Left cardiac atrium (tissue), 4 donors: ENCODE results near the gene TNFSF8. TPM values are rescaled to one million over a fixed set of nuclear protein-coding genes. Genes with fewer than 3 reads are reported as not detected.

Experiments
- ATAC-seq, 2 donors: fragments of 200-7000 bp; cut with Tn5 transposase; one replicate each; pipeline ENCODE4 v1.9.1; 2020; ENCODE audit warnings: mild to moderate bottlenecking in 2 of 2, moderate library complexity in 2 of 2
- DNase-seq: peaks from one replicate; pipeline ENCODE4 v3.0.0-alpha.2; 2020
- intact Hi-C, 2 donors: fragments of 100-400 bp; cut with DNase I; formaldehyde crosslinking; loops; one replicate each; pipeline versions ENCODE4 v1.14.1 to v1.15.1; 2022 to 2023
- long read RNA-seq: library from polyadenylated mRNA; unstranded; transcript quantifications from one replicate; pipeline ENCODE4 v2.0.0, GENCODE V29; 2021
- total RNA-seq, 2 donors: library from RNA; stranded (reverse); fragmentation: NEBNext Ultra II Directional; extraction: Animal tissue kit (Norgen Biotek cat#: 25700); gene quantifications; one replicate each; pipeline ENCODE4 v1.2.1, GENCODE V29; 2021
- donor health status: DM: no; HTN: yes; CAD: no.
- donor health status: DM: no; HTN: yes; CAD: no; lungs with severe emphysema.
- donor health status: DM: yes; HTN: yes; CAD: no.
- donor health status: Dilated cardiomyopathy.

Gene TNFSF8, protein sequence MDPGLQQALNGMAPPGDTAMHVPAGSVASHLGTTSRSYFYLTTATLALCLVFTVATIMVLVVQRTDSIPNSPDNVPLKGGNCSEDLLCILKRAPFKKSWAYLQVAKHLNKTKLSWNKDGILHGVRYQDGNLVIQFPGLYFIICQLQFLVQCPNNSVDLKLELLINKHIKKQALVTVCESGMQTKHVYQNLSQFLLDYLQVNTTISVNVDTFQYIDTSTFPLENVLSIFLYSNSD
- total RNA-seq: 1 to 10 TPM in 1 of 2 donors, under 1 TPM in 1; 0.91 to 1.2 TPM
- long read RNA-seq: 0 reads

GRCh38 chr9:114930056-114930812 lies at the start of gene TNFSF8:
Gene TNFSF8, minus strand, starts transcription at chr9:114930591. Its CDS starts 288 bp downstream, at chr9:114930303.
- DNase-seq (no peak), ATAC-seq (peak; percentile 53 to 54)
- intact Hi-C loops: no loop called here

DNA sequence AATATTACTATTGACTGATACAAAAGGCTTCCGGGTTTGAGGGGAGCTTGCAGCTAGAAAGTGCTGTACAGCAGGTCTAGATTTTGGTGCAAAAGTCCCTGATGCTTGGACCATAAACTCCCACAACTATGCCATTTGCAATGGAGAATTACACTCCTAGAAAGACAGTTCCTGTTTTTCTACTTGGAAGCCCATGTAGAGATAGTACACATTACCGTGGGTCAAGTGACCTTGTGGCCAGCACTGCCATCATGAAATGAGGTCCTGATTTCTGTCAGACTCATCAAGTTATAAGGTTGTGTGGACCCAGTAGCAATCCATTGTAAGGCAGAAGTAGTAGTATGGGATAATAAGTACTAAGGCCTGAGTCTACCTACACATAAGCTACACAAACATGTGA lies 42.8 kb upstream of the TNFSF8 start:
- ATAC-seq (no peak), DNase-seq (no peak)
- intact Hi-C loops: no loop called here

- DNase-seq: no peak
- no peak for ATAC-seq
- intact Hi-C loops: no loop called here
These were observed 42.2 kb upstream of the TNFSF8 start for GRCh38 chr9:114972510-114973136.

- intact Hi-C loops: no loop called here
- ATAC-seq: no peak
- DNase-seq: no peak
These were observed 38.9 kb upstream of the TNFSF8 start for GRCh38 chr9:114969269-114969668.

DNA sequence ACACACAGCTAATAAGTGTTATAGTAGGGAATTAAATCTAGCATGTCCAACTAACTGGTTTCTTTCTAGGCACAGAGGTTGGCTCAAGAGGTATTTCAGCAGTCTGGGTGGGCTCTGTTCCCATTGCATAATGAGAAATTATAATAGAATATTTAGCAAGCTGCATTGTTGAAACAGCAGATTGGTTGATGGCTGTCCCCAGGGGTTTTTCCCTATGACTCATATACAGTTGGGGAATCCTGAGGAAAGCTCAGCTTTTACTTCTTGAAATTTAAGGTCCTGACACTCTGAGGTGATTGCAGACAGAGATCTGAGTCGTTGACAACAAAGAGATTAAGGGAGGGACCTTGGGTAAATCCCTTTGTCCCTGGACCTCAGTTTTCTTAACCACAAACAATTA lies 38.3 kb upstream of the TNFSF8 start:
- ATAC-seq (peak in 1 of 2 donors; percentile 53), DNase-seq (no peak)
- intact Hi-C loops: no loop called here

- no peak for ATAC-seq
- no peak for DNase-seq
- intact Hi-C loops: no loop called here
These were observed 35.2 kb upstream of the TNFSF8 start for GRCh38 chr9:114965564-114965963.

GRCh38 chr9:114962809-114963208 lies 32.4 kb upstream of the TNFSF8 start:
- no peak for ATAC-seq
- no peak for DNase-seq
- intact Hi-C loops: no loop called here

GRCh38 chr9:114960276-114960675 lies 29.9 kb upstream of the TNFSF8 start:
- intact Hi-C loops: no loop called here
- no peak for DNase-seq
- no peak for ATAC-seq

GRCh38 chr9:114958844-114959235 lies 28.4 kb upstream of the TNFSF8 start:
- DNase-seq (no peak), ATAC-seq (no peak)
- intact Hi-C loops: no loop called here

DNA sequence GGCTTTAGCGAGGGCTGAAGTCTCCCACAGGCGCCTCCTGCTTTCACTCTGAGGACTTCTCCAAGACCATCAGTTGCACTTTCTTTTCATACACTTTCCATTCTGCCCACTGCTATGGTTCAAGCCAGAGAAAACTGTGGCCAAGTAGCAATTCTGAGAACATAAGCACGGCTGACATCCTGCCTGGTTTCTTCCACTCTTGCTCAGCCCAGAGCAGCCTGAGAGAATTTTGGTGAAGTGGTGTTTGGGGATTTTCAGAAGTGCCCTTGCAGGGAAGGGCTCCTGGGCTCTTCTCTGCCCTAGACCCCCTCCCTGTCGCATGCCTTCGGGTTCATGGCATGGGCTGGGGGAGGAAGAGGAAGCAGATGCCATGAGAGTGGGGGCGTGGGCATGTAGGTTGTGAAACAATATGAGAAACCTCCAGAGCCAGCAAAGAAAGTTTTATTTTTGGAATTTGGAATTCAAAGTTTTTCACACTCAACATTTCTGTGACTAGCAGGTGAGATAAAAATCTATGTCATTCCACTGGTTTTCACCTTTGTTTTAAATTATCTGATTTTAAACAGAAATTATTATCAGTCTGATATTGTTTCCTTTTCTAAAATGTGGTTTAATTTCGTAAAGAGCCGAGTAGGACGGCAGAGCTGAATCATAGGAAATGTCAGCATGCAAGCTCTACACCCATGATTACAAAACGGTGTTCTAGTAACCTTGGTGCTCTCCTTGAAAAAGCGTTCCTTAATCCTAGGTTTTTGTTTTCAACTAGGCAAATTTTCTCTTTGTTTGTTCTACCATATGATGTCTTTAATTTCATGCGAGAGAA lies 27.8 kb upstream of the TNFSF8 start:
- peak; percentile 53 to 81 for ATAC-seq
- intact Hi-C loops: no loop called here
- DNase-seq: peak; percentile 42

DNA sequence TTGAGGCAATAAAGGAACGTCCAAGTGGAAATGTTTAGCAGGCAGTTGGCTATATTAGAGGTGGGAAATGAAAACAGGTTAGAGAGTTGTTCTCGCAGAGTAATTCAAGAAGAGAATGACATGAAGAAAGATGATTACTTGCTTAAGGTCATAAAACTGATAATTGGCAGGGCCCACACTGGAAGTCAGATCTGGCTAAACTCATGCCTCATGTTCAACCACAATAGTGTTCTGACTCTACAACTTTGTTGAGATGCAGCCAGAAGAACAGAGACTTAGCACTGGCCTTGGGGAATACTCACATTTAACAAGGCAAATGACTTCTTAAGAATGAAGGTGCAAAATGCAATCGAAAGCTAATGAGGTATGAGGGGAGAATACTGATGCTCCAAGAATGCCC lies 27.2 kb upstream of the TNFSF8 start:
- DNase-seq (no peak), ATAC-seq (no peak)
- intact Hi-C loops: no loop called here

GRCh38 chr9:114954956-114955582 lies 24.7 kb upstream of the TNFSF8 start:
- intact Hi-C loops: no loop called here
- no peak for DNase-seq
- no peak for ATAC-seq

DNA sequence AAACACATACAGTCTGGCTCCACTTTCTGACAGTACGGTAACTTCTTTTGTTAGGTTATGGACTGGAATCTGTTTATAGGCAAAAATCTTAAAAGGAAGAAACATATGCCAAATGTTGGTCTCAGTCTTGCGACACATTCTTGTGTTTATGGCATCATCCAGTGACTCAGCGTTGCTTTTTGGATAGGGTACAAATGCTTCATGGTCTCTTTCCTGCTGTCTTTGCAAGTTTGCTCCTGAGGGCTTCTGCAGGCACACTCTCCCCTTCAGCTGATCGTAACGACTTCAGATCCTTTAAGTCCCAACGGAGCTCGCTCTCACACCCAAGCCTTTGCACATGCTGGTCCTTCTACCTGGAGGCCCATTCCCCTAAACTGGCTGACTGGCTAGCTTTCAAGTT lies 23.6 kb upstream of the TNFSF8 start:
- peak; percentile 84 to 85 for ATAC-seq
- peak; percentile 24 for DNase-seq
- intact Hi-C loops: no loop called here

DNA sequence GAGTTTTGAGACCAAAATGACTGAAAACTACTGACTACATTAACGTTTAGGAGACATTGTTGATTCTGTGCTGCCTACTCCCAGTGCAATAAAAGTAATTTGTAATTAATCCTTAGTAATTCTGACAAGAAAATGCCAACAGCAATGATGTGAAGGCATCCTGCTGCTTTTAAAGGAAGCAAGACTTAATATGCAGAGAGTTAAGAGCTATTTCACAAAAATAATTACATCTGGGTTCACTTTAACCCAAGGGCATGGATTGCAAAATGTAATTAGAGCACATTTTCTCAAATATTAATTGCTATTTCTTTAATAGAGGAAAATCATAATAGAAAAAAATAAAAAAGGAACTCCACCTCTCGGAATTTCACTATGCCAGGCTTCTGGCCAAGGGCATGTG lies 22.7 kb upstream of the TNFSF8 start:
- intact Hi-C loops: no loop called here
- no peak for DNase-seq
- ATAC-seq: no peak

DNA sequence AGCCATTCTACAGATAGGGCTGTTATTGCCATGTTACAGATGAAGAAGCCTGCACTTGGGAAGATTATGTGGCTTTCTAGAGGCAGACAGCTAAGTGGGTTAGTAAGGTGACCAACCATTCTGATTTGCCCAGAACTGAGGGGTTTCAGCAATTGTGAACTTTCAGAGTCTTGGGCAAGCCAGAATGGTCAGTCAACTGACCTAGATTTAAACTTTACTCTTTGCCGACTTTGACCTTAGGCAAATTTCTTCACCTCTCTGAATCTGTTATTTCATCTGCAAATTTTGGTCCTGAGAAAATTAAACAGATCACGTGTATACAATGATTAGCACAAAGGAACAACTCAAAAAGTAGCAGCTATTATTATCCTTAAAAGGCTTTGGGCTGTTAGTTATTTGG lies 20.4 kb upstream of the TNFSF8 start:
- ATAC-seq (no peak), DNase-seq (no peak)
- intact Hi-C loops: no loop called here

DNA sequence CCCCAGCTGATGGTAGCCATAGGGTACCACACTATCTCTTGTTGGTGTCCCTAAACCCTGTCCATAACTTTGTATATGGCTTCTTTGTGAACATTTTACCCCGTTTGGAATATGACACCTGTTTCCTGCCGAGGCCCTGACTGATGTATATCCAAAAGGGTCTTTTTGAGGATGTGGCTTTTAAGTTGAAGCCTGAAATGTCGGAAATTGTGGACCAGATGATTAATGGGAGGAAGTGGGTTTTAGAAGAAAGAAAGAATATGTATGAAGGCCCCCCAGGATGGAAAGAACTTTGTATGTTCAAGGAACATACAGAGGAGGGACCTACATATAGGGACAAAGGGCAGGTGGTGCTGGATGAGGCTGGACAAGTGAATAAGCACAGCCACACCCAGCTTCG lies 16.7 kb upstream of the TNFSF8 start:
- no peak for DNase-seq
- no peak for ATAC-seq
- intact Hi-C loops: no loop called here

DNA sequence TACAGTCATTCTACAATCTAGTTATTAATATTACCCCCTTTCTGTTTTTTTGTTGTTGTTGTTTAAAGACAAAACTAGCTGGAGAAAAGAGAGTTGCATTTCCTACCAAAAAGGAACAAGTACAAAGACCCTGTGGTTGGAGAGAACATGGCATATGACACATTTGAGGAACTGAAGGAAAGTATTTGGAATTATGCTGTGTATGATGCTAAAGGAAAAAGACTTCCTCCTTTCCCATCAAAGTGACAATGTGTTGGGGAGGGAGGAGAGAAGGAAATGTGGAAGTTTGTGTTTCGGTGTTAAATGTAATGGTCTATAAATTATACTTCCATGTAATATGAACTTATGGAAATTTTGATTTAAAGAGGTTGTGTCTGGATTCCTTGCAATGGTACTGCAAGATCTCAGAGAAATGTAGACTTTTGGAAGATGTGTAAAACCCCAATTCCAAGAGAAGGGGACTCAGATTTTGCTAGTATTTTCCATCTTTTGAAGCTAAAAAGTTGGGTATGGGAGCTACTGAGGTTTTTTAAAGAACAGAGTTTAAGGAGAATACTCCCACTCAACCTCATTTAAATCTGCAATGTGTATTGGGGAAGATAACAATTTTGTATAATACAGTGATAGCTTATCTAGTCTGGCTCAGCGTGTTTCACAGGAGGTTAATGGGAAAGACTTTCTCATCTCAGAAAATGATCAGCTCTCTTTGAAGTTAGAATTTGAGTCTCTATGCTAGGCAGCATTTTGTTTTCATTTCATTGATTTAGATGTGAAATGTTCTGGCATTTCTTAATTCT lies 15.4 kb upstream of the TNFSF8 start:
- DNase-seq (no peak), ATAC-seq (peak in 1 of 2 donors; percentile 17)
- intact Hi-C loops: no loop called here

GRCh38 chr9:114941376-114941775 lies 11.0 kb upstream of the TNFSF8 start:
- intact Hi-C loops: no loop called here
- DNase-seq (no peak), ATAC-seq (no peak)
